GM18508 (cell line): Measurements from ENCODE around the gene COBLL1.
"Not testable (repeated sequence)": the region's sequence is repeated elsewhere in the genome, so short reads cannot be mapped to it uniquely, and the experiment has no call there.

Source experiments
- ATAC-seq: cut with Tn5 transposase; IDR thresholded peaks from one replicate; pipeline ENCODE4 v1.9.1; 2021; ENCODE audit warnings: moderate number of reproducible peaks; ENCODE audit not compliant: insufficient read depth, unreplicated experiment

The COBLL1 gene

DNA sequence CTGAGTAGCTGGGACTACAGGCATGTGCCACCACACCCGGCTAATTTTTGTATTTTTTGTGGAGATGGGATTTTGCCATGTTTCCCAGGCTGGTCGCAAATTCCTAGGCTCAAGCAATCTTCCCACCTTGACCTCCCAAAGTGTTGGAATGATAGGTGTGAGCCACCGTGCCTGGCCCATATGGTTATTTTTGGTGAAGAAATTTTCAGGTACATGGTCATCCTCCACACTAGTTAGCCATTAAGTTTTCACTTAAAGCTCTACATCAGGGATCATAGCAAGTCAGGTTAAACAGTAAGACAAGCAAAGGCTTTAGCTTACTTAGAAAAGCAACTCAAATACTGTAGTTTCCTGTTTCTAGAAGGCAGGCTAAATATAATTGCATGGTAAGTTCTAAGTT is 116.1 kb downstream of the COBLL1 start:
- no peak for ATAC-seq

DNA sequence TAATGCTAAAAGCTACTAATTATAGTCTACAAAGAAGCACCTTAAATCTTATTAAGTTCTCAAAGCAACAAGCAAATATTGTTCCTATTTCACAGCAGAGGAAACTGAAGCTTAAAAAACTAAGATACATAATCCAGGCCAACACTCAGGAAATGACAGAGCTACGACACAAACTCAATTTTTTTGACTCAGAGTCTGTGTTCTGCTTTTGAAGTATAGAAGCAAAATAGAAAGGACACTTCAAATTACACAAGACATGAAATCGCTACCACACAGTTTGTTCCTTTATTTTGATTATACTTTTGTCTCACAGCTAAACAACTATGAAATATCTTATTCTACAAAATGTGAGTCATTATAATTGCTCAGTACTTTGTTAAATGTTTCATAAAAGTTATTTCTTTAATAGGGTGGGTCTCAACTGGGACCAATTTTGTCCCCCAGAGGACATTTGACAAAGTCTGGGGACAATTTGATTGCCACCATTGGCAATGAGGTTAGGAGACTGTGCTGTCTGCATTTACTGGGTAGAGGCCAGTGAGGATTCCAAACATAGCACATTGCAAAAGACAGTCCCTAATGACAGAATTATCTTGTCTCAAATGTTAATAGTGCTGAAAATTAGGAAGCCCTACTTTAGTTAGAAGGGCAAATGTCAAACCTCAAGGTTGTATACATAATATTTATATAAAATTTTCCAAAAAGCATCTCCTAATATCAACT is 118.8 kb downstream of the COBLL1 start:
- no peak for ATAC-seq

DNA sequence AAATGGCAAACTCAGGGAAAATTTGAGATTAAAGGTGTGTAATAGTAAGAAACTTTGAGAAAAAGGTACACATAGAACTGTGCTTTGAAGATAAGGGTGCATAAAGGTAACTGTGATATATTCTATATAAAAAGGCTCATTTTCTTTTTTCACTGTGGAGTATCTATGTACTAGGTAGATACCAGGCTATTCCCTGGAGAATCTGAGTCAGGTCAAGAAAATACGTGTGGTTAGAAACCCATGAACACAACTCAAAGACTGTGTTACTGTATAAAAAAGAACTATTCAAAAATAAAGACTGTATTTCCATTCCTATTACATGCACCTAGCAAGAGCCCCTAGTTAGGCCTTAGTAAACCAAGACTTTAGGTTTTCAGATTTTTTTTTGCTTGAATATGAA is 120.2 kb downstream of the COBLL1 start:
- ATAC-seq: no peak

DNA sequence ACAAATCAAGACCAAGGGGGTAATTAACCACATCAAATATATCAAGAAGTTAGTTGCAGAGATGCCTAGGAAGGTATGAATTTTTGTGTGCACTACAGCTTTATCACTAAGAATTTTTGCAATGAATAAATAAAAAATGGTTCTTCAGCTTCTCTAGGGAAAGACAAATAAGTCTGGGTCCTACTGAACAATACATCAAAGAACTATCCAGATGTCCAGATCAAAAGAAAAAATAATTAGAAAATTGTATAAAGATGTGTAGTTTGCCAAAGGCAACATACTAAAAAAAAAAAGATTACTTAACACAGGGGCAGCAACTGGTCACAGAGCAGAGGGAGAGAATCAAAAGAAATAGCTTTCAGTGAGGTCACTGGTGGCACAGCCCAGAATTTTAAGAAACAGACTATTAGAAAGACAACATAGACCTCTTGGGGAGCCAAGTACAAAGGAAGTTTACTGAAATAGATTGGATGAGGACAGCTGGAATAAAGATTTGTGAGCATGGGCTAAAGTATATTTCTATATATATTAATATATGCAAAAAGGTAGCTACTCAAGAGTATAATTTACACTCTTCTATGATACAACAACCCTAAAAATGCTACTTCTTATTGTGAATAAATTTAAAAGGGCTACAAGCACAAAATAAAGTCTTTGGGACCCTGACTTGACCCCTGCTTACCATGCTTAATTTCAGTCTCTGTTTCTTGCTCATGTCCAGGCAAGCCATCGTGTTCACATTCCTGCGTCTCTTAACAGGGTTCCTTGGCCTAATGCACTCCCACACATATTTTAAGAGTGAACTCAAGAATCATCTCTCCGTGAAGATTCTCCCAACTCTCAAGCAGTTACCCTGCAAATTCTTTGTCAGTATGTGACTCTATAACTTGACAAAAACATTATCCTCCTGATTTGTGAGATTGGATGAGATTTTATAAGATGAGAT is 121.4 kb downstream of the COBLL1 start:
- no peak for ATAC-seq

DNA sequence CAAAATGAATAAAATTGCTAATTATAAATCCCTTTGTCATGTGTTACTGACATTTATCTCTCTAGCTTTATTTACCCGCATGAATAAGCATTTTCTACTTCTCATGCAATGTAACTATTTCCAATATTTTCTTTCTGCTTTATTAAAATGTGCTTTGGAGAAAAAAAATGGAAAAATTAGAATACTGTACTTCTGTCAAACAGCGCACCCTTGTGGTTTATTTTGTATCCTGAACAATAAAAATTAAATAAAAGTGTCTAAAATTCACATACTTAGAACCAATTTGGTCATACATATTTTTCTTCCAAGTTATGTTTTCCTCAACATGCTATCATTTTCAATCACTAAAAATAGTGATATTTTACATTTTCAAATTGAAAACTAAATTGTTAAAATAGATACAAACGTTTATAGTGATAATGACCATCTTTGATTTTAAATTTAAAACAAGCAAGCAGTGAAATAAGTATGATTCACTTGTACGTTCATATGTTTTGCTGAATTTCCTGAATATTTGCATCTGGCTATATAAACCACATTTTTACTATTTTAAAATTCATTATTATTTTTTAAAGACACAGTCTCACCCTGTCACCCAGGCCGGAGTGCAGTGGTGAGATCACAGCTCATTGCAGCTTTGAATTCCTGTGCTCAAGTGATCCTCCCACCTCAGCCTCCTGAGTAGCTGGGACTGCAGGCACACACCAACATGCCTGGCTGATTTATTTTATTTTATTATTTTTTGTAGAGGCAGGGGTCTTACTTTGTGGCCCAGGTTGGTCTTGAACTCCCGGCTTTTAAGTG is 124.4 kb downstream of the COBLL1 start:
- ATAC-seq: no peak

DNA sequence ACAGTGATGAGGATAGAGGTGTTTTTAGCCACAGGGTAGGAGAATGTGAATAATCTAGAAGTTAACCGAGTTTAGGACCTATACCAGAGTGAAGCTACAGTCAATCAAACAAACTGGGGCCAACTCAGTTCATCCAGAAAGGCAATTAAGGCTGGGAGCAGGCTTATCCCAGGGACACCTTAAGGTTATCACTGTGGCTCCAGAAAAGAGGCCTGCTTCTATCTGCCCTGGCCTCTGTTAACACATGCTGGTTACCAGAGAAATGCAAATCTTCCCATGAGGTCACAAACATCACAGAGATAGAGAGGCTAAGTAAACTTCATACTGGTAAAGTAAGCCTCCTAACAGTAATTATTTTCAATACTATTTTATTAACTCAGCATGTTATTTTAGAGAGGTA is 127.2 kb downstream of the COBLL1 start:
- ATAC-seq: no peak

DNA sequence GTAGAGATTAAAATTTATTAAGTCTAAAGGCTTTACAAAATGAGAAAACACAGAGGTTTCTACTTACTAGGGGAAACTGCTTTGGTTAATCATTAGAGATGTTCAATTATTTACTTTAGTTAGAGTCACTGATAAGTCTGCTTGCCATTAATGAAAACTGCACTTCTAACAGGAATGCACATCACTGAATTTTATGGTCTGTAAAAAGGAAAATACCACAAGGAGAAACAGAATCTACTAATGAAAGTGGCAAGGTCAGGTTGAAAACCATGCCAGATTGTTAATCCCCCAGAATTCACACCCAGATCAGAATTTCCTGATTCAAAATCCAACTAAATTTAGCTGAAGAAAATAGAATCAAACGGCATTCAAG is 129.9 kb downstream of the COBLL1 start:
- ATAC-seq: no peak

DNA sequence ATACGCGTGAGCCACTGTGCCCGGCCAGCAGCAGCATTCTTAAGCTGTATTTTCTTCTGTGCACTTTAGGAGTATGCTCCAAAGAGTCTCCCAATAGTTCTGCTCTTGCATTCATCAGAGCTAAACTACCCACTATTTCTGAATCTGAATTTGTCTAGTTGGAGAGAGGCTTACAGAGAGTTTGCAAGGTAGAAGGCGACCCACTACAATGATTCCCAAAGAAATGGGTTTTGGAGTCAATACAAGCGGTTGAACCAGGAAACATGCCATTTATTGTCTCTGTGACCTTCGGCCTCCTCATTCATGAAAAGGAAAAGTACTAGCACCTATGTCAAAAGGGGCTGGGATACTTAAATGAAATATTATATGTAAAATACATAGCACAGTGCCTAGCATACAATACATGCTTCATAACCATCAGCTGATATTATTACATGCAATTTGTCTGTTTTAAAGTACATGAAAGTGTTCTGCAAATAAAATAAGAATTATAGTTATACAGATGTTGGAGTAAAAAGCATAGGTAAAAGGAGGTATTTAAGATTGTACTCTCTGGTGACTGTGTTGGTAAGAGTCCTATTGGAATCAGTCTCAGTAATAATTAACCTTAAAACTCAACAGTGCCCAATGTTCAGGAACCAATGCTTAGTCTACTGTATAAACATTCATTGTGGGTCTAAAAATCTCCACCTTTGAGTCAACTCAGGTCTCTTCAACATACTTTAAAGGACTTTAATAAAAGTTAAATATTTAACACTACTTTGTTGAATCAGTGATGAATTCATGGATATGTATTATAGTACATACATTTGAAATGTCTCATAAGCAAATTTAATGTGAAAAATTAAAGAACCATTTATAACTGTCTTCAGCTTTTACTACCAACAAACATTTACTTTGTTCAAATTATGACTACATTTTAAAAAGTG is 130.5 kb downstream of the COBLL1 start:
- ATAC-seq: no peak

DNA sequence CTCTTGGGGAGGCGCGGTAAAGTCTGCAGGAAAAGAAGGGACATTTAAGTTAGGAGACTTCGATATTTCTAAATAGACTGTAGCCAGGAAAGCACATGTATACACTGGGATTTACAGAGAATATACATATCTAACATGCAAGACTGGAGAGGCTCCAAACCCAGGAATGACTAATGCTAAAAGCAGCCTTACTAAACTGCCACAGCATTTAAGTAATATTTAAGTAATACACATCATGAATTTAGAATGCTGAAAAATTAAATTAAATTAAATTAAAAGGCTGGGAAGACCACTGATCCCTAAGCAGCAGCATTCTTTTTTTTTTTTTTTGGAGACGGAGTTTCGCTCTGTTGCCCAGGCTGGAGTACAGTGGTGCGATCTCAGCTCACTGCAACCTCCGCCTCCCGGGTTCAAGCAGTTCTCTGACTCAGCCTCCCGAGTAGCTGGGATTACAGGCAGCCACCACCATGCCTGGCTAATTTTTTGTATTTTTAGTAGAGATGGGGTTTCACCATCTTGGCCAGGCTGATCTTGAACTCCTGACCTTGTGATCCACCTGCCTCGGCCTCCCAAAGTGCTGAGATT is 131.3 kb downstream of the COBLL1 start:
- ATAC-seq: not testable (repeated sequence)

DNA sequence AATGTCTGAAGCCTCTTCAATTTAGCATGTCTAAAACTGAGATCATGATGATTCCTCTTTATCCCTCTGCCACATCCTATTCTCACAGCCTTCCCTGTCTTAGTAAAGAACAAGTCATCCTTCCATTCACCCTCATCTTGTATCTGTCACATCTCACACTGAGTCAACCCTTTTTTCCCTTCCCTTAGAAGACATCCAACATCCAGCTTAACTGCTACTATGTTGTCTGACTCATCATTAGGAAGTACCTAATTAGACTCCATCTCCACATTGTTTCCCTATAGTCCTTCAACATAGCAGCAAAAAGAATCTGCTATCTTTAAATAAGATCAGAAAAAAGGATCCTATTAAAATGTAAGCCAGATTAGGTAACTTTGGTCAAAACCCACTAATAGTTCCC is 135.1 kb downstream of the COBLL1 start:
- ATAC-seq: no peak

DNA sequence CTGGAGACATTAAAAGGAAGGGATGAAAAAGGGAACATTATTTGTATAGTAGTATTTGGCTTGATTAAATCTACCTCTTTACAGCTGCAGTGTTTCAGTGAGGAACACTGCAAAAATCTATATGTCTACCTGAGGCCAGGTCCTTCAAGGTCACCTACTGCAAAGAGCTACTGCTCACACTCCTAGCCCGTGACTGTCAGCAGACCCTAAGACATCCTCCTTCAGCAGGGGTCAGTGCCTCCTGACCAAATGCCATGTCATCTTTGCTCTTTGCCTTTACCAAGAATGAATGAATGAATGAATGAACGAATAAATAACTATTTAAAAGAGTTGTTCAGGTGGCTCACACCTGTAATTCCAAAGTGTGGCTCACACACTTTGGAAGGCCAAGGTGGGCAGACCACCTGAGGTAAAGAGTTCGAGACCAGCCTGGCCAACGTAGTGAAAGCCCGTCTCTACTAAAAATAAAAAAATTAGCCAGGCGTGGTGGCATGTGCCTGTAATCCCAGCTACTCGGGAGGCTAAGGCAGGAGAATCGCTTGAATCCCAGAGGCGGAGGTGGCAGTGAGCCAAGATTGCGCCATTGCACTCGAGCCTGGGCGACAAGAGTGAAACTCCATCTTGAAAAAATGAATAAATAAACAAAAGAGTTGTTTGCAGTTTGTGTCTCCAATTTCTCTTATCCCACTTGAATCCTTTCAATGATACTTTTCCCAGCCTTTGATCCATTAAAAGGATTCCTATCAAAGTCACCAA is 136.0 kb downstream of the COBLL1 start:
- ATAC-seq: no peak

DNA sequence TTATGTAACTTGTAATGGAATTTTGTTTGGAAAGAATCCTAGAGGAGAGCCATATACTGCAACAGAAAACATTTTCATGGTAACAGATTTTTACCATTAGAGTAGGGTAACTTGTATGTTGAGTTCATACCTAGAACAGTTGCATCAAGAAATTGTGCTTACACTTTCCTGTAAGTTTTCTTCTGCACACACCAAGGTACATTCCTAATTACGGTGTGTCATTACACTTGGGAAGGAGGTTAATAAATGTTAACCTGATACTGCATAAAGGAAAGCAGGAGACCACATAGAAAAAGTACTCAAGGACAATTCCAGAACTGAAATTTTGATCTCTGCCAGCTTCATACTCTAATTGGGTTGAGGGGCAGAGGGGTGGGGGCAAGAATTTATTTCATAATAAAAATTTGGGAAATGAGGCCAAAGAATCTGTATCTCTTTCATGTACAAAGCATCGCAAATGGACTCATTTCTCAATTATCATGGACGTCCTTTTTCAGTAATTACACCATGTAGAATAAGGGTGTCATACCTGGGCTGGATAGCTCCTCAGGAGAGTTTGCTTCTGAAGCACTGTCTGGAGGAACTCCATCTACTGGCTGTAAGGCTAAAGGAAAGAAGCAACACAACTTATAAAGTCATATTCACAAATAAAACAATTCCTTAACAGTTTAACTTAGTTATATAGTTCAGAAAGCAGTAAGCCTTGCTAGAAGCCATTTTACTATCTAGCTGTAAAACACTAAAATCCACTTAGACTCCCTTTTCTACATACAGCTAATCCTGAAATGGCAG is 137.5 kb downstream of the COBLL1 start:
- ATAC-seq: no peak

DNA sequence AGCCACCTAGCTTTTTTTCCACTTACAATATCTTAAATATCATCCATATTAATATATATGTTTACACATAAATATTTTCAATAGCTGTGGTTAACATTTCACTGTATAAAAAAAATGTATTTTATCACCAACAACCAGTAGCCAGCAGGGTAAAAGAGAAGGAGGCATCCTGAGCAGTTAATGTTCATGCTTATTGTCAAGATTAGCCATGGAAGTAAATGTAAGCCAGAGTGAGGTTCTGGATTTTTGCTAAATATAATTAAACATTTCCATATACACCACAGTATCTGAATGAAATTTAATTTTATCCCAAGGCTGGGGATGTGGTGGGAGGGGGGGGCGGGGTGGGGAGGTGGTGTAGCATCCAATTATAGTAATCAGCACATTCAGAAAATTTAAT is 140.1 kb downstream of the COBLL1 start:
- ATAC-seq: no peak

DNA sequence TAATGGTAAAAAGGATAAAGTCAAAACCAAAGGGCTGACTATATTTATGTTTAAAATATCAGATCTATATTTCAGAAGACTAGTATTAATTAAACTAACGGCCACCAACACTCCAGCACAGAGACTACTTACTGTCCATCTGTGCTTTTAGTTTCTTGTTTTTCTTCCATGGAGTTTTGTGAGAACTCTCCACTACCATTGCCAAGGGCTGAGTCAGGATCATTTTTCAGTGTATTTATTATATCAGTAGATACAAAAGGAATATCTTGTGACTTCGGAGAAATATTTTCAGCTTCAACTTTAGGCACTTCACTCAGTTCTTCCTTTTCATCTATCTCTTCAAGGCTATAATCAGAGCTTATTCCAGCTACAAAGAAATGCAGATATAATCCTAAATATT is 141.2 kb downstream of the COBLL1 start:
- no peak for ATAC-seq

DNA sequence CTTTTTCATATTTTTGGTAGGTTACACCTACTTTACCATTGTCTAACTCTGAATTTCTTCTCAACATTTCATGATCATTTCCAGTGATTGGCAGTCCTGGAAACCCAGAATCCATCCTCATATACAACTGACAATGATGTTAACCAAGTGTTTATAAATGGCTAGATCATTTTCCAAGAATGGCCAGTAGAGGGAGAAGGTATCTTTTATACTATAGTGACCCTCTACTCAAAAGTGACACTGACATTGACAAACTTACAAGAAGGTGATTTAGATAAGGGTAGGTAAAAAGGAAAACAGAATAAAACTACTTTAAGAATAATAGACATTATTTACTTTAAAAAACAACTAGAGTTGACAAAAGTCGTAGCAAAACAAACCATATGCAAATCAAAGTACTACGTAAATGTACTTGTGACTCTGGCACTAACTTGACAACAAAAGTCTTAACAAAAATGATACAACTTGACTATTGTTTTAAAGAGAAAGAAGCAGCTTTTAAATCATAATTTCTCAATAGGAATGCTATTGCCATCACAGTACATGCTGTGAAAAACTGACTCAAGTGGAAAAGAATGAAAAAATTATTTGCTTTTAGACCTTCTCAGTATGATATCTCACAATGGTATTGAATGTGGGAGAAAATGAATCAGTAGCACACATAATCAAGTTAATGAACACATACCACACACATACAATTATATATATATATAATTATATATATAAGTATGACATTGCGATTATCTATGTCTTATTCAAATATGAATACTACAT is 143.7 kb downstream of the COBLL1 start:
- ATAC-seq: no peak

DNA sequence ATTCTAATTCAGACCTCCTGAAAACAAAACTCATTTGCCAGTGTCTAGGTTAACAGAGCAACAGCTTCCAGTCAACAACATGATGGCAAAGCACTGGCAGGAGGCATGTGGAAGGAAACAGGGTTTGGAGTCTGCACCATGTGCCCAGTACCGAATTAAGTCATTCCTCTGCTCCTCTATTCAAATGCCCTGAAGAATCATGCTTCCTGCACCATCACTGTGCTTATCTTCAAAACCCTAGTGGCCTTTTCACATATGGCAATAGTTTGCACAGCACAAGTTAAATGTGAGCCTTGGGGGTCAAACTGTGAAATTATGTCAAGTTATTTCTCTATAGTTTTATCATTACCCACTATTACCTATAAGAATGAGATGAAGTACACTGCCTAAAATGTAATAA is 145.0 kb downstream of the COBLL1 start:
- no peak for ATAC-seq

DNA sequence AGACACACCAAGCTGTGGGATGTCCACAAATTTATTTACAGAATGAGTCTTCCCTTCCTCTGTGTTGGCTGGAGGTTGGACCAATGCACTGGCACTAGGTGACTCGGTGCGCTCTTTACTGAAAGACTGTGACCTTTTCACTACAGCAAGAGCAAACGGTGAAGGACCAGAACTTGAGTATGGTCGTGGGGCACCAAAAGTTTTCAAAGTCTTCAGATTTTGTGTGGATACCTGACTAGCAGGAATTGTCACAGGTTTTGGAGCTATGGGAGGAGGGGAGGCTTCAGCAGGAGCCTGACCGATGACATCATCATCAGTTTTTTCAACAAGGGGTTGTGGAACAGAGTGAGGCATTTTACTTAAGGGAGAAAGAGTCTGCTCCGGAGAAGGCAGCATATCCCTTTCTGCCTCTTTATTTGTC is 147.3 kb downstream of the COBLL1 start:
- ATAC-seq: no peak
